Measurements from ENCODE around the gene CD248.
"Not testable (repeated sequence)": the region's sequence is repeated elsewhere in the genome, so short reads cannot be mapped to it uniquely, and the experiment has no call there.

The CD248 gene

DNA sequence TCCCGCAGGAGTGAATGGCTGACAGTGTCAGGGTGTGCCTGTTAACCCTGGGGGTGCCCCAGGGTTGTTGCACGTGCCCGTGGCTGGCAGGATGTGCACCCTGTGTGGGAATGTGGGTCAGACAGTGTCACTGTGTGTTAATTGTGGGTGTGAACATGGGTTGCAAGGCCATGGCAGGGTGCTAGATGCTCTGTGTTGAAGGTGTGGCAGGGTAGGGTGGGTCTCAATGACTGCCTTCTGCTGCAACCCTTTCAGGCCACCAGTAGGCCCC is 11.1 kb upstream of the CD248 start:
- FAIRE-seq = no peak

GRCh38 chr11:66327171-66328030 is 10.6 kb upstream of the CD248 start:
- no peak for FAIRE-seq

- no peak for FAIRE-seq
Observed at GRCh38 chr11:66326261-66327111, 9.6 kb upstream of the CD248 start.

DNA sequence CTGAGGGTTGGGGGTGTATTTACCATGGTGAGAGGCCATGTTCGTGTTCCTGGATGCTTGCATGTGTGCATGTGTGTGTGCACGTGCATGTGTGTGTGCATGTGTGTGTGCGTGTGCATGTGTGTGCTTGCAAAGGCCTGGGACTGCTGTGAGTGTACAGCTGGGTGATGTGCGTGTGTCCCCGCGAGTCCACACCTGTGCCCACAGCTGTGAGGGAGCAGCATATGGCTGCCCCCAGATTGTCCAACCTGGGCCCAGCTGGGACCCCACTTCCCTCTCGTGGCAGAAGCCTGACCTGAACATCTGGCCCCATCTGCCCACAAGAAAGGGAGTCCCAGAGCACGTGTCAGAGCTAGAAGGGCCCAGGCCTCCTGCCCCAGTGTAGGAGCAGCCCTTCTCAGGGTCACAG is 8.4 kb upstream of the CD248 start:
- FAIRE-seq = no peak

- no peak for FAIRE-seq
Observed at GRCh38 chr11:66324664-66325063, 7.8 kb upstream of the CD248 start.

- FAIRE-seq = no peak
Observed at GRCh38 chr11:66323684-66324083, 6.8 kb upstream of the CD248 start.

DNA sequence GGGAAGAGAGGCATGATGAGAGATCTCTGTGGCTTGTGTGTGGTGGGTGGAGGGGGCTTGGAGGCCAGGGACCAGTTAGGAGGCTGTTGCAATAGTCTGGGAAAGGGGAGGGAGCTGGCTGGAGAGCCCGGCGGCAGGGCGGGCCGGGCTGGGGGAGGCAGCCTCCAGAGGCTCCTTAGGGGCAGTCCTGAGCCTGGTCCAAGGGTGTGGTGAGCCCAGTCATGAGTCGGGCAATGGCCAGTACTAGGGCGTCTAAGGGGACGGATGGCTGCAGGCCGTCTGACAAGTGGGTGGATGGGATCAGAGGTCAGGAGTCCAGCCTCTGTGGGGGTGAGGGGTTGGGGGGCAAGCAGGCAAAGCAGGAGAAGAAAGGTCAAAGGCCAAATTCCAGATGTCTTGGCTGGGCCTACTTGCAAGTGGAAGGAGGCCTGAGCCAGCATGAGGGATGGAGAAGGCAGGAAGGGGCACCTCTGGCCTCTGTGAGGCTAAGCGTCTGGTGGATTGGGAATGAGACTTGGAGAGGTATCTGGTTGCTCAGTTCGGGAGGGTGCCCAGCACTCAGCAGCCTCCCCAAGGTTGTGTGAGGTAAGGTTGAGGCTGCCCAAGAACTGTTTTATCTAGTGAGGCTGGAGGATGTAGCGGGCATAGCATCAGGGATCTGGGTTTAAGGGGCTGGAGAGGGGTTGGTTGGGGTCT is 6.0 kb upstream of the CD248 start:
- FAIRE-seq = no peak

DNA sequence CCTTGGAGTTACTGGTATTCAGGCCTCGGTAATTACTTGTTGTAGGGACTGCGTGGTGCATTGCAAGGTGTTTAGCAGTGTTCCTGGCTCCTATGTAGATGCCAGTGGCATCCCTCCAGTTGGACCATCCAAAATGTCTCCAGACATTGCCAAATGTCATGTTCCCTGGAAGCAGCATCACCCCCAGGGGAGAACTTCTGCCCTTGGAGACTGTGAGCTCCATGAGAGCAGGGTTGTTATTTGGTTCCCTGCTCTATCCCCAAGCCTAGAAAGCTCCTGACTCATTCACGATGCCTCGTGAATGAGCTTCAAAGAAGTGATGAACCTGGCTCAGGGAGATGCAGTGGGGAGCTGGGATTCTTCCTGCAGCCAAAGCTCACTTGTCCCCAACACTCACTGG is 4.8 kb upstream of the CD248 start:
- no peak for FAIRE-seq

DNA sequence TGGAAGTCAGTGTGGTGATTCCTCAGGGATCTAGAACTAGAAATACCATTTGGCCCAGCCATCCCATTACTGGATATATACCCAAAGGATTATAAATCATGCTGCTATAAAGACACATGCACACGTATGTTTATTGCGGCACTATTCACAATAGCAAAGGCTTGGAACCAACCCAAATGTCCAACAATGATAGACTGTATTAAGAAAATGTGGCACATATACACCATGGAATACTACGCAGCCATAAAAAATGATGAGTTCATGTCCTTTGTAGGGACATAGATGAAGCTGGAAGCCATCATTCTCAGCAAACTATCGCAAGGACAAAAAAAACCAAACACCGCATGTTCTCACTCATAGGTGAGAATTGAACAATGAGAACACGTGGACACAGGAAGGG is 3.9 kb upstream of the CD248 start:
- FAIRE-seq = not testable (repeated sequence)

DNA sequence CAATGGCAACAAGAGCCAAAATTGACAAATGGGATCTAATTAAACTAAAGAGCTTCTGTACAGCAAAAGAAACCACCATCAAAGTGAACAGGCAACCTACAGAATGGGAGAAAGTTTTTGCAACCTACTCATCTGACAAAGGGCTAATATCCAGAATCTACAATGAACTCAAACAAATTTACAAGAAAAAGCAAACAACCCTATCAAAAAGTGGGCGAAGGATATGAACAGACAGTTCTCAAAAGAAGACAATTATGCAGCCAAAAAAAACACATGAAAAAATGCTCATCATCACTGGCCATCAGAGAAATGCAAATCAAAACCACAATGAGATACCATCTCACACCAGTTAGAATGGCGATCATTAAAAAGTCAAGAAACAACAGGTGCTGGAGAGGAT is 3.4 kb upstream of the CD248 start:
- FAIRE-seq = not testable (repeated sequence)

- no peak for FAIRE-seq
Observed at GRCh38 chr11:66318600-66318970, 1.7 kb upstream of the CD248 start.

- no peak for FAIRE-seq
Observed at GRCh38 chr11:66317723-66318599, 1.1 kb upstream of the CD248 start.

DNA sequence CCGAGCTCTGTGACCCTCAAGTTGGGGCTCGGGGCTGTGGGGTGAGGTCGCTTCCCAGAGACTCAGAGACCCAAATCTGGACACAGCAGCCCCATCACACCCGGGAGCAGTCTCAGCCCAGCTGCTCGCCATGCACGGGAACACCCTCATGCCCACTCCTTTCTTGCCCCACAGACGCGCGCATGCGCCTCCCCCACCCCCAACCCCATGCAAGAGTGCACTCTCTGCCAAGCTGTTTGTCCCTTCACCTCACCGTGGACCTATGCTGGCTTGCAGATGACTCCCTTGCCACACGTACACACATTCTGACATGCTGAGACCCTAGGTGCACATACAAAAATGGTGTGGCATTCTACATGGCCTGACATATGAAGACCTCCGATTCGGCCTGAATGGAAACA is 478 bp upstream of the CD248 start:
- no peak for FAIRE-seq

DNA sequence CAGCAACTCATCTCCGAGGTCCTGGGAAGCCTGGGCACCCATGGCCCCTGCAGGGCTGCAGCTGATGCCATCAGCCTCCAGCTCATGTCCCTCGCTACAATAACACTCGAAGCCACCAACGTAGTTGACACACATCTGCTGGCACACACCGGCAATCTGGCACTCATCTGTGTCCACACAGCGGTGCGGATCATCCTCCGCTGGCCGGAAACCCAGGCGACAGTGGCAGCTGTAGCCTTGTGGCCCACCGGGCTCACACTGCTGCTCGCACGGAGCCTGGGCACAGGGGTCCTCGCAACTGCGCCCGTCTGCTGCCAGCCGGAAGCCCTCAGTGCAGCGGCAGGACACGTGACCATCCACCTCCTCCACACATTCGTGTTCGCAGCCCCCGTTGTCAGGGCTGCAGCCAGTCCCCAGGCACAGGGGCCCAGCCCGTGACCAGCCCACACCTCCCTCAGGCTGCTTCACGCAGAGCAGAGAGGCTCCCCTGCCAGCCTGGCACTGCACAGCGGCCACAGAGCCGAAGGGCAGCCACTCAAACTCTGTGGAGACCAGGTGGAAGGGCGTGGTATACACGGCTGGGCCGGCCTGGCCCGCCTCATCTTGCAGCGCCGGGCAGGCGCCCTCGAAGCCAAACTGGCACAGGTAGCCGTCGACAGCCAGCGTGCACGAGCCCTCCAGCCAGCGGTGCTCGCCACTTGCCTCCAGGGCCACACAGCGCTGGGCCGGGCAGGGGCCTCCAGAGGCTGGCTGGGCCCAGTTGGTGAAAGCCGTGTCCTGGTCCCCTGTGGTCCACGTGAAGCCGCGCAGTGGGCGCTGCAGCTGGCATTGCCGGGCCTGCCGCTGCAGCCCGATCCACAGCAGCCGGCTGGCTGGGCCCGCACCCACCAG is 678 bp downstream of the CD248 start:
- no peak for FAIRE-seq

- no peak for FAIRE-seq
Observed at GRCh38 chr11:66315498-66315885, 1.4 kb downstream of the CD248 start.

GRCh38 chr11:66314561-66315497 is 2.0 kb downstream of the CD248 start:
- no peak for FAIRE-seq

DNA sequence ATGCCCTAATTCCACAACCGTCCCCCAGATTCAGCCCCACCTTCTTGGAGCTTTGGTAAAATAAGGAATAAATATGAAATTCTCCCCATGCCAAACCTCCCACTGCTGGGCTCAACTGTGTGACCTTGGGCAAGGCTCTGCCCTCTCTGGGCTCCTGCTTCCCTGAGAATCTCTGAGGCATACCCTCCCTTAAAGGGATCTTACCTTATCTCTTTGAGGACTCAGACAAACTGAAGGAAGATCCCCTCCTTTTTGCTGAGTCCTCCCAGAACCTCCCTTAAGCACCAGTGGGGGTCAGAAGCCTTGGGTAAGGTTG is 2.7 kb downstream of the CD248 start:
- no peak for FAIRE-seq

DNA sequence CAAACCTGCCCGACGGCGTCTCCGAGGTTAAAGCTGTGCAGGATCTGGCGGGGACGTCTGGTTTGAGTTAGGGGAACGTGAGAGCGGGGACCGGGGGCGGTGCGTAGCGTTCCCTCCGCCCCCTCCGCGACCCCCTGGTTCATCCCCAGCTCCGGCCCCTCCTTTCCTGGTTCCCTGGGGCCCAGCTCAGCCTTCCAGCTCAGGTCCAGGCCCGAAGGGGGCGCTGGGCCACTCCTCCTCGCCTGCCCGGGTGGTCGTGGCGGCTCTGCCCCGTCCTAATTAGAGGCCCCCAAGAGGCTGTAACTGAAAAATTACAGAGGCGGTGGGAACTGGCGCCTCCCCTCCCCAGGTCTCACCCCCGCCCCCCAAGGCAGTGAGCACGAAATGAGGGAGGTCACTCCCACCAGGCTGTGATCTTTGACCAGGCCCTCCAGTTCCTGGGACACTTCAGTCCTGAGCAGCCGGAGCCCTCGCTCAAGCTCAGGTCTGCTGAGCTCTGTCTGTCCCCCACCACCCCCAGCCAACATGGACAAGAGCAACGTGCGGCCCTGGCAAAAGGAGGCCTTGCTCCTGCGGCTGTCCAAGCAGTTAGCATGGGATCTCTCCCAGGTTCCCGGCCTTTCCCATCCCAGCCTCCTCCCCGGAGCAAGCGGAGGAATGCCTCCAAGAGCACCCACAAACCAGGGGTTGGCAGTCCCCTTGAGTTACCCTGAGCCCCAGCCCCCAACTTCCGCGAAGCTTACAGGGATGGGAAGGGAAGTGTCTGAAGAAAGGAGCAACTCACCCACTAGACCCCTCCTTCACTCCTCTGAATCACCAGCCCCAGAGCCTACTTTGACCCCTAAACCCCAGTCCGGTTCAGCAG is 3.3 kb downstream of the CD248 start:
- no peak for FAIRE-seq

DNA sequence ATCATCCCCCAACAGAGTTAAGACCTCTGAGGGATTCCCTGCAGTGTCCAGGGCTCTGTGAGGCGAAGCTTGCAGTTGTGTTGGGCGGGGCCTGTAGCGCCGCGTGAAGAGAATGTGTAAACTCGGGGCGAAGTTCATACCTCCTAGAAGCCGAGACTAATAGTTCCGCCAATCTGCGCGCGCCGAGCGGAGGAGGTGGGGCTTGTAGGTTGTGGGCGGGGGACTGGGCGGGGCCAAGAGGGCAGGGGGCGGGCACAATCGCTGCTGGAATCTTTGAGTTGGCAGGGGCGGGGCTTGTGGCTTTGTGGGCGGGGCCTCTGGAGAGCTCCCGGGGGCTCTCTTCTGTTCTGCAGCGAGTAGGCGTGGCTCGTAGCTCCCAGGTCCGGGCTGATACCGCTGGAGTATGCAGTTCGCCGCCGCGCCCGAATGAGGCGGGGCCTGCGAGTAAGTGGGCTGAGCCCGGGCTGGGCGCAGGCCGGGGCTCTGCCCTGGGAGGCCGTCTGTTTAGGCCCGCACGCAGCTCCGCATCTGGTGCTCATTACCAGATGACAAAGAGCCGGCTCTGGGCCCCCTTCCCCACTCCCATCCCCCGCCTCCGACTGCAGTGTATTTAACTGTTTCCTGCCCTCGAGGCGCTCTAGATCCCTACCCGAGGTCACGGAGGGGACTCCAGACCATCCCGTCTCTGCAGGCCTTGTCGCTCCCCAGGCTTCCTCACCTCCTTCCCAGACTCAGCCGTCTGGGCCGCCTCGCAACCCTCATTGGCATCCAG is 4.1 kb downstream of the CD248 start:
- FAIRE-seq = no peak
